GM11168 (cell line): ENCODE data around the gene CFAP221.

Source experiments
- in situ Hi-C: fragments of 300-500 bp; cut with MboI; formaldehyde crosslinking; loops from one replicate; pipeline ENCODE4 v1.12.0; 2022; ENCODE audit warnings: low sequenced_read_pairs; ENCODE audit not compliant: unreplicated experiment

Gene CFAP221

DNA sequence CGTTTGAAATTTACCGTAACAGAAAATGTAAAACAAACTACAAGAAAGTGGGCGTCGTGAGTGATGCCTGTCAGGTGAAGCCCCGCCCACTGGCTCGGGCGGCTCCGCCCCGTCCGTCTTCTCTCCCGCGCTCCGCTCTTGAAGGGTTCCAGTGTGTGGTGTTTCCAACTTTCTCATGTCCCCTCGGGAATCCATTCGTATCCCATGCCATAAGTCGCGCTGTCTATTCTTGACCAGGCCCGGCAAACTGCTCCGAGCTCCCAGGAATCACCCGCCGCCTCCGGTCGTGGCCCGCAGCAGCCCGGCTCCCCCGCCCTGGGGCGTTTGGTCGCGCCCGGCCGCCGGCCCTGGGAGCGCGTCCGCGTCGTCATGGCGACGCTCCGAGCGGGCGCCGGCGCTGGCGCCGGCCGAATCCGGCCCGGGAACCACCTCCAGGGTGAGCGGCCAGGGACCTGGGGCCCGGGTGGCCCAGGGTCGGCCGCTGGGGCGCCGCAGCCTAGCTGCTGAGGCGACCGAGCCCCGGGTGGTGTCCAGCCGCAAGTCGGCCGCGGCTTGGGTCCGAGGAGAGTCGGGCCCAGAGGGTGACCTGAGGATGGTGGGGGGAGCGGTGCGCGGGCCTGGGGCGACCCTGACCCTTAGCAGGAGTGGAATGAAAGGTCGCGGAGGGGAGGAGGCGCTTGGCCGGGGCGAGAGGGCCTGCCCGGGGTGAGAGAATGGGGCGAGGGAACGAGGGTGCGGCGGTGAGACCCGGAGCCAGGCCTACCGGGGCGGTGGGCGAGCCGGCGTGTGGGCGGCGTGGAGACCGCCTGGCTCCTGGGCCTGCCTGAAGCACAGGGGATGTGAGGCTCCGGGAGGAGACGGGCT is at the start of gene CFAP221:
Gene CFAP221, plus strand, starts transcription at position 375 of the 864 bp plus-strand sequence. CDS start 1,683 bp downstream, outside the sequence.
- in situ Hi-C loops, result no loop called here

DNA sequence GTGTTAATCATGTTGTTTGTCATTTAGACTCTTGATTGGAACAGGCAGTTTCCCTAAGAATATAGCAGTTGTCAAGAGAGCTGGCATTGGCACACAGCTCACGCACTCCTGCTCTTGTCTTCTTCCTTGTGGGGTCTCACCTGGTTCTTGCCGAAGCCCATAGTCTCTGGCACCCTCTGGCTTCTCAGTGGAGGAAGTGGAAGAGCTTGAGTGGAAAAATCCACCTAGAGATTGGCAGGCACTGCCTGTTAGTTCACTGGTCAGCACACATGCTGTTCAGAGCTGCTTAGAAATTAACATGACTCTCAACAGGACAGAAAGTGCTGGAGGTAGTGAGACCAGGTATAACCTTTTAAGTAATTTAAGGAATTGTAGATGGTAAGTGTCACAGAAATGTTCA is 48.3 kb upstream of the CFAP221 start:
- in situ Hi-C loops, result no loop called here

DNA sequence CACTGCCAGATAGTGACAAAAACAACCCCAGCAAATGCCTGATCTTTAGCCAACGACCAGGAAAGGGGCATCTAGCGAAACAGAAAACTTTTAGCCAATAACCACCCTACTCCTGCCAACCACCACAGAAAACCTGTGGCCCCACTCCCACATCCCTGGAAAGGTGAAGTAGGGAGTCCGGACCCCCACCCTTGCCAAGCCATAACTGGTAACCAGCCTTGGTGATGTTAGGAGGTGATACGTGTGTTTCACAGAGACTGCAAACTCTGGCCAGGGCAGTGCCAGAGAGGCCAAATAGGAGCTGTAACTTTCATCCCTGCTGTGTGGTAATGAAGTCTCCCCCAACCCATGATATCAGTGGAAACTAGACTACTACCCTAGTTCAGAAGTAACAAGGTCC is 47.6 kb upstream of the CFAP221 start:
- in situ Hi-C loops, result no loop called here

DNA sequence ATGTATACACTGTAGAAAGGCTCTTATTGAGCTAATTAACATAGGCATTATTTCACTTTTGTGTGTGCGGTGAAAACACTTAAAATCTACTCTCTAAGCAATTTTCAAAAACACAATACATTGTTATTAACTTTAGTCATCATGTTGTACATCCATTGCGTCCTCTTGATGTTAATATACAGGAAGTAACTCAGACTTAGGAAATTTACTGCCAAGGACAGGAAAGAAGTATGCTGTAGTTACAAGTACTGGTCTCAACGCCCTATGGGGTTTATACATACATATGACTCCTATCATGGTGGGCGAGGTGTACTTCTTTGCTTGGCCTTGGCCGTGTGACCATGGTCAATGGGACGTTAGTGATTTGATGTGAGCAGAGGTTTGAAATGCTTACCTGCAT is 35.5 kb upstream of the CFAP221 start:
- in situ Hi-C loops, result no loop called here

DNA sequence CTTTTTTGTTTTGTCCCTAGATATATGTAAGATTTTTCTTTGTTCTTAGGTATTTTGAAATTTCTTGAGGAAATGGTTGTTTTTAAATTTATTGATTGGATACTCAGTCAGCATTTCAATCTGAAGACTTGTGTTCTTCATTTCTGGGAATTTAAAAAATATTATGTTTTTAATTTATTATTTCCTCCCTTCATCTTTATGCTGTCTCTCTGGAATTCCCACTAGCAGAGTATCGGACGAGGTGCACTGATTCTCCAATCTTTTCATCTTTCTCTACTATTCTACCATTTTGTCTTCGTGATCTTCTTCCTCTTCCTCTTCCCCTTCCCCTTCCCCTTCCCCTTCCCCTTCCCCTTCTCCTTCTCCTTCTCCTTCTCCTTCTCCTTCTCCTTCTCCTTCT is 32.3 kb upstream of the CFAP221 start:
- in situ Hi-C loops, result no loop called here

DNA sequence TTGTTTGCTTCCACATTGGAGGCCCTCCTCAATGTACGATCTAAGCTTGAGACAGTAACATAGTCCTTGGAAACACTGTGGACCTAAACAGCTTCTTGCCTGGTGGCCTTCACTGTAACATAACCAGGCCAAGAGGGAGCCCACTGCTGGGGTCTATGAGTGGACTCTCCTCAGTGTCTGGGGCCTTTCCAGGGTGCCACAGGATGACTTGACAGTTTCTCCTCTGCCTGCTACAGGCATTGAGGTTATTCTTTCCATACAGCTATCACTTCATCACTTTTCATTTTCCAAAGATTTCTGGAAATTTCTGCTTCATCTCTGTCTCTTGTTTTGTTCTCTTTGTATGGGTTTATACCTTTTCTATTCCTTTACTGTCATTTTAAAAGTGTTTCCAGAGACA is 31.3 kb upstream of the CFAP221 start:
- in situ Hi-C loops, result no loop called here

DNA sequence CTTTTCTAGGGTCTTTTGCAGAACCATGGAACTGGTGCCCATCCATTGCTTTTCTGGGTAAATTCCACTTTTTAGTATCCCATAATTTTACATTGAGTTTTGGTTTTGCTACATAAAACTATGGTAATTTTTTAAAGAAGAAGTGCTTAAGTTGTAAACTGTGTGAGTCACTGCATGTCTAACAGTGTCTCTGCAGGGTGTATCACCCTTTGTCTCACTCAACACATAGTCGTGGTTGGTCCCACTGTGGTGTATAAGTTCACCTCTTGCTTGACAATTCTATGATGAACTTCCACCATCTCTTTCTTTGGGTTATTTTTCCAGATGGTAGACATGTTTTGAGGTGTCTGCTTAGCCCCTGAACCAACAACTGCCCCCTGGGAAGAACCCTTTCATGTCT is 30.4 kb upstream of the CFAP221 start:
- in situ Hi-C loops, result no loop called here

DNA sequence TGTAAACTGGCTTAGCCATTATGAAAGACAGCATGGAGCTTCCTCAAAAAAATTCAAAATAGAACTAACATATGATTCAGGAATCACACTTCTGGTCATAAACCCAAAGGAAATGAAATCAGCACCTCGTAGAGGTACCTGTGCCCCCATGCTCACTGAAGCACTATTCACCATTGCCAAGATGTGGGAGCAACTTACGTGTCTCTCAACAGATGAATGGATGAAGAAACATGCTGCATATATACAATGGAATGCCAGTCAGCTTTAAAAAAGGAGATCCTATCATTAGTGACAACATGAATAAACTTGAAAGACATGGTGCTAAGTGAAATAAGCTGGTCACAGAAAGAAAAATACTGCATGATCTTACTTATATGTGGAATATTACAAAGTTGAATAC is 28.1 kb upstream of the CFAP221 start:
- in situ Hi-C loops, result no loop called here

DNA sequence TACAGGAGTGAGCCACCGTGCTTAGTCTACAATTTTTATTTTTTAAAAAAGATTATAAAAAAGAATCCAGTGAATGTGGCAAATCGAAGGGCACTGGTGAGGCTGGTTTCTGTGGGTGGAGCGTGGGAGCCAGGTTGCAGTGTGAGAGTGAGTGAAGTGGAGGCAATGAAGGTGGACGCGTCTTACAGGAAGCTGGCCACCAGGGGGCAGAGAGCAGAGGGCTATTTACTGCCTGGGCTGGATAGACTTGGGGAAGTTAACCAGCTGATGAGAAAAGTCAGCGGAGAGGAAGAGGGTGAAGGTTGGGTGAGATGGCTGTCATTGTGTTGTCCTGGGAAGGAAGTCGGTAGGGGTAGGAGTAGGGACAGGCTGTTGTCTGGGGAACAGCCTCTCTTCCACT is 26.8 kb upstream of the CFAP221 start:
- in situ Hi-C loops, result no loop called here

DNA sequence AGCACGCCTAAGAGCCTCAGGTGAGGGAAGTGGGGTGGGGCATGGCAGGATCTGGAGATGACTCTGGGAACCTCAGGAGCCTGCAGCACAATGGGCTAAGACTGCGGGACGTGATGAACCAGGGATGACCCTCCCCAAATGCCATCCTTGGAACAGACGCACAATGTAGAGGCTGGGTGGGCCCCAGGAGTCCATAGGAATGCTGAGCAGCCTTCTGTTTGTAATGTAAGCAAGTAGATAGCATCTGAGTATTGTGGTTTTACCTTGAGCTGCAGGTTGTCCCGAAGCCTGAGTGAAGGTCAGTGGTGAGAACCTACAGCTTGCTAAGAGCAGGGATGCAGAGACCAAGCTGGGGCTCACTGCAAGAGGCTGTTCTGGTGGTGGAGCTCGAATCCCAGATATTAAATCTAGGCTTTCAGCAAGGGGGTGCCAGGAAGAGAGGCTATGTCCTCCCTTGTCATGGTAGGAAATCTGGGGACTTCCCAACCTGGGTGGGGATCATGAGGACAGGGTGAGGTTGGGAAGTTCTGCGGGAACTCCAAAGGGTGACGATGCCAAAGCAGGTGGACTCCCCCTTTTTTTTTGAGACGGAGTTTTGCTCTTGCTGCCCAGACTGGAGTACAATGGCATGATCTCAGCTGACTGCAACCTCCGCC is 25.7 kb upstream of the CFAP221 start:
- in situ Hi-C loops, result no loop called here

DNA sequence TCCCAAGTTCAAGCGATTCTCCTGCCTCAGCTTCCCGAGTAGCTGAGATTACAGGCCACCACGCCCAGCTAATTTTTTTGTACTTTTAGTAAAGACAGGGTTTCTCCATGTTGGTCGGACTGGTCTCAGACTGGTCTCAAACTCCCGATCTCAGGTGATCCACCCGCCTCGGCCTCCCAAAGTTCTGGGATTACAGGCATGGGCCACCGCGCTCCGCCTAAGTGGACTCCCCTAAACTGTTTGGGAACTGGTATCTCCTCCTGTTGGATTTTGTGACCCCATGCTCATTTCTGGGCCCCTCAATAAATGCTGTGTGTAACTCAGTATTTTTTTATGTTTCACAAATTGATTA is 25.2 kb upstream of the CFAP221 start:
- in situ Hi-C loops, result no loop called here

DNA sequence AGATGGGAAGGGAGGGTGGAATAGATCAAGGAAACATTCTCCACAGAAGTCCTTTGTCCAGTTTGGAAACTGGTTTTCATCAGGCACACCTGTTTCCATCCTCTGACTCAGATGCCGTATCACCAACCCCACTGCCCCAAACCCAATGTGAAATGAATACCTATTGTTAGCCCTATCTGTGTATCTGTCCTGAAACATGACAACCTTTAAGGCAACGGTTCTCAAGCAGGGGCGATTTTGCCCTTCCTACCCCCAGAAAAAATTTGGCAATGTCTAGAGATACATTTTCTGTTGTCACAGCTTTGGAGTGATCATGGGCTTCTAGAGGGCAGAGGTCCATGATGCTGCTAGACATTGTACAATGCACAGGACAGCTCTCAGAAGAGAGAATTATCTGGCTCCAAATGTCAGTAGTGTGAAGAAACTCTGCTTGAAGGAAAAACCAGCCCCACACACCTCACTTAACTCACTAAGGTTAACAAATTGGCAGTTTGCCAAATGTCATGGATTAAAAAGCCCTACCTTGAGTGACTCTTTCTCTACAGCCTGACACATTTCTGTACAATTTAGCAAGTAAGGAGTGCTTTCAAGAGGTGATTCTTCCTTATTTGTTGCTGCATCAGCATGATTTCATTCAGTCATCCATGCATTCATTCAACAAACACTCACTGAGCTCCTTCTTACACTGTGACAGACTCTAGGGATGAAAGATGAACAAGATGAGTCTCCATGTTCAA is 23.4 kb upstream of the CFAP221 start:
- in situ Hi-C loops, result no loop called here

DNA sequence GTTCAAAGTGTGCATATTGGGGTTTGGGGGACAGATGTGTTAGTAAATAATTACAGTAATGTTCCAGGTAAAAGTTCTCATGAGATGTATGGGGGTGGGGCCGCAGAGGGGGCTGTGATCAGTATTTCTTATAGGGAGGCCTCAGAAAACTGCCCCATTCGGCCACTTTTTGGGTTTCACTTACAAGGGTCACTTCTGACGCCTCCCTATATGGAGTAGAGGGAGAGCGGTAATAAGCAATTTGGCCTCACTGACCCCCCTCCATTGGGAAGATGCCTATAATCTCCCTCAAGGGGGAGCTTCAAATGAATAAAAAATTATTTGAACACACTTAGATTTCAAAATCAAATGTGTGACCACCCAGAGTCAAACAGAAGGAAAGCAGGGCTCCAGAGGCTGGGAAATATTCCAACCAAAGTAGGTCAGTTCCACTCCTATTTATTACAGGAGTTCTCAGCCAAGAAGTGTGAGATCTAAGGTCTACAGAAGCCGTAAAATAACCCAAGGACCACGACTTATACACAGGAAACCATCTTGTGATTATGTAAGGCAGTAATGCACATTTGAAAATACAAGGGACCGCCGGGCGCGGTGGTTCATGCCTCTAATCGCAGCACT is 22.7 kb upstream of the CFAP221 start:
- in situ Hi-C loops, result no loop called here

DNA sequence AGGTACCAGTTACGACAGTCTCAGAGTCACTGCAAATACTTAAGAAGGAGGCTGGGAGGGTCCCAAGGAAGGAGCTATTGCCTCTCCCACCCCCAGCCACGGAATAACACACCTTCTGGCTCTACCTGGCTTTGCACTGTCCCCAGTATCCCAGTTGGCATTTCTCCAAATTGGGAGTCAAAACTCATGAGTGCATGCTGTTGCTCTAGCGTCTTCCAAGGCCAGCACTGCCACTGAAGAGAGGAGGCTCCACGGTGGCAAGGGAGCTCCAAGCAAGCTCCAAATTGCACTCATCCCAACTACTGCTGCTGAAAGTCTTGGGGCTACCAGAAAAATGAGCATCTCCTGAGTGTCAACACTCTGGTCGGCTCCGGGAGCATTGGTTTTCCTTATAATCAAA is 21.6 kb upstream of the CFAP221 start:
- in situ Hi-C loops, result no loop called here

DNA sequence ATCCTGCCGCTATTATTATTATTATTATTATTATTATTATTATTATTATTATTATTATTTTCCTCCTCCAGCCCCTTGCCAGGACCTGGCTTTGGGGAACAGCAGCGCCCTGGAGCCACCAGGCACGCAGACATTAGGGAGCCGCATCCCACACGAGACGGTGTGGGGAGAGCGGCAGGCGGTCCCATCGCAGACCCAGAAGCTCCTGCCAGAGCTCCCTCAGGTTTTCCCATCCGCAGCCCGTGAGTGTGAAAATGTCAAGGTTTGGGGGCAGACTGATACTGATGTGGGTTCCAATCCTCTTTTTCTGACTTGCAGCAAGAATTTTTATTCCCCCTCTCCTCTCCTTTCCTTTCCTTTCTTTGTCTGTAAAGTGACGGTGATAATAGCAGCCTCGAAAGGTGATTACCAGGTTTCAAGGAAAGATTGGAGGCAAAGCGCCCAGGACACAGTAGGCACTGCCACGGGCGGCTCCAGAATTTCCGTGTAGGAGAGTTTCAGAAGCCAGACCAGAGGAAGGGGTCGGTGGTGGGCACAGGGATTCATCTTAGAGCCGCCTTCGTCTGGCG is 20.8 kb upstream of the CFAP221 start:
- in situ Hi-C loops, result no loop called here

DNA sequence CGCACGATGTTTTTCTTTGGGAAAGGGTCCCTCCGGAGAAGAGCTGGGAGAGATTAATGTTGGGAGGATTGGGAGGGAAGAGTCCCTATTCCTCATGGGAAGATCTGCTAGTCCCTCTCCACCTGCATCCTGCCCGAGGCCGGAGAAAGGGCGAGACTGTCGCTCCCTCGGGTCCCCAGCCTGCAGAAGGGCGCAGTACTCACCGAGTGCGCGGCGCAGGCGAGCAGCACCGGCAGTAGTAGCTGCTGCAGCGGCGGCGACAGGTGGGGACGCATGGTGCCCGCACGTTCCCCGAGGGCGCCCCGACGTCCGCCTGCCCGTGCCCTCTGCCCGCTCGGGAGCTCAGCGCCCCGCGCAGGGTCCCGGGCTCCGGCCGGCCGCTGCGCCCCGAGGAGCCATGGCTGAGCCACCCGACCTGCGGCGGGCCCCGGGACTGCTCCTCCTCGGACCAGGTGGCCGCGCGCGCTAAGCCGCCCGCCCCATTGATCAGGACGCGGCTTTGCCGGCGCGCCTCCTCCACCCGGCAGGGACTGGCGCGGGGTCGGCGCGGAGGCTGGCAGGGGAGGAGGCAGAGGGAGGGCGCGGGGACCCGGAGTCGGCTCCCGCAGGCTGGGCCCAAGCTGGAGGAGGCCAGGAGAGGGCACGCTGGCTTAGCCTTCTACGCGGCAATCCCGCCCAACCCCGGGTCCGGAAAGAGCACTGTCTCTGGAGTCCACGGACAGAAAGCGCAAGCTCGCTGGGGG is 20.1 kb upstream of the CFAP221 start, which contains the start of gene SCTR:
Gene SCTR, minus strand, starts transcription at position 532 of the 743 bp plus-strand sequence. Its CDS starts 257 bp downstream, at position 275.
- in situ Hi-C loops, result no loop called here

DNA sequence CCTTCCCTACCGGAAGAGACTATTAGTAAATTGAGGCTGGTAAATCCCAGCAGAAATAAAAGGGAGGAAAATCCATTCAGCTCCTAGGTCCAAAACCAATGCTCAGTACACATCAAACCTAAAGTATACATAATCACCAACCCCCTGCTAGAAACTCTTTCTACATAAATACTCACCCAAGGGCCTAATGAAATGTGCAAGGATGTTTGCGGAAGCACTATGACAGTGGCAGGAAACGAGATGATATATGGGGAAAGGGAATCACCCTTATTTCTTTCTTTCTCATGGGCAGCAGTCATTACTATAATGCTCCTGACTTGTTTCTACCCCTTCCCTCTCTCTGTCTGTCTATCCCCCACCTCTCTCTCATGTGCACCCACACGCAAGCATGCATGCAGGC is 18.6 kb upstream of the CFAP221 start:
- in situ Hi-C loops, result no loop called here

DNA sequence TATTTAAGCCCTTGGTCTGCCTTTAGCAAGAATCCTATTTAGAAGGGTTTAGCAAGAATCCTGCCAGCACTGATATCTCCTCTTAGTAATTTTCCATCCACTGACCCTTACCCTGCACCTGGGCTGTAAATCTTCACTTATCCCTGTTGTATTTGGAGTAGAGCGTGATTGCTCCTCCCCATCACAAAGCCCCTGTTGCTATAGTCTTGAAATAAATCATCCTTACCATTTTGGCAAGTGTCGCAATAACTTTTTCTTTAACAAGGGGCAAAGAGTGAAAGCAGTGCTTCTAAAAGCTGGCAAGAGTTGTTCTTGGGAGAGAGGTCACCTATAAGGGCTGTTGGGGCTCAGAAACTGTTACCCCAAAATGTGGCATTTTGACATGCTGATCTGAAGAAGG is 16.2 kb upstream of the CFAP221 start:
- in situ Hi-C loops, result no loop called here

DNA sequence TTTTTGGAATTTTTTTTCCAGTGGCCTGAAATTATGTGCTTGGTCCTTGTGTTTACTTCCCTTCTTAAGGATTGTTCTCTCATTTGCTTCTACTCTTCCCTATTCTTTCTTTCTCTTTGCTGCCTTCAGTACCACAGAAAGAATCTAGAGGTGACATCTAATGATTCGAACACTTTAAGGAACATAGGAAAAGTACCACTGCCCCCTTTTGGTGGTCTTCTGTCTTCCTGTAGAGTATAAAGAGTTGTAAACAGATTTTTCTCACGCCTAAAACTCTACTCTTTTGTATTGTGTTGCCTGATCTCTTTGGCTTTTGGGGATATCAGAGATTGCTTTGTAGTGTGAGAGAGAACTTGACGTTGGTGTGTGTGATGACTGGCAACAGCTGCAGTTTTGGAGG is 13.0 kb upstream of the CFAP221 start:
- in situ Hi-C loops, result no loop called here

DNA sequence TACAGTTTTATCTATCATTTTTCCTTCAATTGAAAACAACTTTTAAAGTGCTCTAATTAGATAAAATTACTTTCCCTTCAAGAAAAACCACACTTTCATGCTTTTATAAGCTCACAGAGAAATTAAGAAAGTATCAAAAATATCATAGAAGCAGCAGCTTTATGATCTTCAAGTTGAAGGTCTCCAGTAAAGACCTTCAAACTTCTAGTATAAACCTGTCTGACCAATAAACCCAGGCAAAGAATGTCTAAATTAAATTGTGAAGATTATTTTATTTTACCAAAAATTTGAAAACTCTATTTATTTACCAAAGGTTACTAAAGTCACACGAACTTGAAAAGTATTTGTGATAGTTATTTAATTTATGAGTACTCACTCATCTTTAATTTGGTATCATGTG is 10.7 kb upstream of the CFAP221 start:
- in situ Hi-C loops, result no loop called here
